Liver (tissue), 9 donors: ENCODE results near the gene SLC9C1. TPM values are rescaled to one million over a fixed set of nuclear protein-coding genes. Genes with fewer than 3 reads are reported as not detected.
A peak's percentile ranks its signal among the peaks of the same experiment; 100 is the strongest.

Experiments used
- DNase-seq: peaks from one replicate; pipeline ENCODE4 v3.0.0-alpha.2; 2017; ENCODE audit warnings: low spot score
- H3K27ac ChIP-seq, 2 donors: one replicate each; pipeline ENCODE4 v1.7.0; 2013; ENCODE audit warnings: inconsistent platforms in 2 of 2, low read length in 2 of 2, control low read depth in 1 of 2, low read depth in 1 of 2, mild to moderate bottlenecking in 1 of 2
- H3K27me3 ChIP-seq, 4 donors: one replicate each; pipeline versions ENCODE4 v1.6.1 to v1.7.0; 2013; ENCODE audit warnings: low read length in 3 of 4, inconsistent platforms in 1 of 4, mild to moderate bottlenecking in 1 of 4, moderate library complexity in 1 of 4; ENCODE audit not compliant: control insufficient read depth in 4 of 4, insufficient read depth in 4 of 4
- H3K36me3 ChIP-seq, 4 donors: one replicate each; pipeline versions ENCODE4 v1.6.1 to v1.7.0; 2013; ENCODE audit warnings: low read length in 3 of 4, mild to moderate bottlenecking in 3 of 4, low read depth in 1 of 4, moderate library complexity in 1 of 4; ENCODE audit not compliant: control insufficient read depth in 4 of 4, insufficient read depth in 3 of 4
- H3K4me1 ChIP-seq, 4 donors: one replicate each; pipeline versions ENCODE4 v1.6.1 to v1.7.0; 2013; ENCODE audit warnings: low read length in 3 of 4, mild to moderate bottlenecking in 3 of 4, moderate library complexity in 1 of 4; ENCODE audit not compliant: control insufficient read depth in 4 of 4, insufficient read depth in 4 of 4
- H3K4me3 ChIP-seq, 3 donors: one replicate each; pipeline versions ENCODE4 v1.6.1 to v1.7.0; 2013; ENCODE audit warnings: low read length in 3 of 3, control low read depth in 1 of 3, low read depth in 1 of 3, mild to moderate bottlenecking in 1 of 3
- H3K9ac ChIP-seq, 2 donors: one replicate each; pipeline ENCODE4 v1.7.0; 2013; ENCODE audit warnings: low read length in 2 of 2, mild to moderate bottlenecking in 2 of 2, moderate library complexity in 2 of 2, control low read depth in 1 of 2, low read depth in 1 of 2
- H3K9me3 ChIP-seq, 4 donors: one replicate each; pipeline versions ENCODE4 v1.6.1 to v1.7.0; 2013; ENCODE audit warnings: low read length in 3 of 4; ENCODE audit not compliant: control insufficient read depth in 4 of 4
- ATF3 ChIP-seq: IDR thresholded peaks from 2 replicates; pipeline ENCODE4 v1.6.1; 2016; ENCODE audit warnings: antibody characterized with exemption
- CTCF ChIP-seq: fragments of 150-350 bp; IDR thresholded peaks from 2 replicates; pipeline ENCODE4 v1.5.1; 2017; ENCODE audit warnings: improper control_type of control experiment, low read depth, low read length; ENCODE audit not compliant: missing input control
- EGR1 ChIP-seq, 2 donors: IDR thresholded peaks; 2 replicates each; pipeline ENCODE4 v1.6.1; 2016 to 2018; ENCODE audit warnings: antibody characterized with exemption in 2 of 2, low read depth in 2 of 2
- FOXA1 ChIP-seq: IDR thresholded peaks from 2 replicates; pipeline ENCODE4 v1.6.1; 2016; ENCODE audit warnings: antibody characterized with exemption
- FOXA2 ChIP-seq: IDR thresholded peaks from 2 replicates; pipeline ENCODE4 v1.6.1; 2016; ENCODE audit warnings: antibody characterized with exemption
- GABPA ChIP-seq, 2 donors: IDR thresholded peaks in 1 of 2; conservative IDR thresholded peaks in 1 of 2; 2 replicates each; pipeline ENCODE4 v1.6.1; 2016; ENCODE audit warnings: antibody characterized with exemption in 2 of 2, mild to moderate bottlenecking in 1 of 2, moderate library complexity in 1 of 2
- HNF4A ChIP-seq, 2 donors: conservative IDR thresholded peaks; 2 replicates each; pipeline ENCODE4 v1.6.1; 2016; ENCODE audit warnings: antibody characterized with exemption in 2 of 2, mild to moderate bottlenecking in 2 of 2
- HNF4G ChIP-seq: IDR thresholded peaks from 2 replicates; pipeline ENCODE4 v1.6.1; 2016; ENCODE audit warnings: antibody characterized with exemption
- JUND ChIP-seq, 2 donors: IDR thresholded peaks; 2 replicates each; pipeline ENCODE4 v1.6.1; 2016; ENCODE audit warnings: antibody characterized with exemption in 2 of 2
- MAX ChIP-seq: IDR thresholded peaks from 2 replicates; pipeline ENCODE4 v1.6.1; 2016; ENCODE audit warnings: antibody characterized with exemption
- NR2F2 ChIP-seq: IDR thresholded peaks from 2 replicates; pipeline ENCODE4 v1.6.1; 2016; ENCODE audit warnings: antibody characterized with exemption
- RAD21 ChIP-seq, 2 donors: IDR thresholded peaks; 2 replicates each; pipeline ENCODE4 v1.6.1; 2016; ENCODE audit warnings: antibody characterized with exemption in 2 of 2, mild to moderate bottlenecking in 2 of 2
- REST ChIP-seq: IDR thresholded peaks from 2 replicates; pipeline ENCODE4 v1.6.1; 2016; ENCODE audit warnings: antibody characterized with exemption, mild to moderate bottlenecking
- SP1 ChIP-seq: IDR thresholded peaks from 2 replicates; pipeline ENCODE4 v1.6.1; 2018; ENCODE audit warnings: antibody characterized with exemption, mild to moderate bottlenecking
- TAF1 ChIP-seq: conservative IDR thresholded peaks from 2 replicates; pipeline ENCODE4 v1.6.1; 2016; ENCODE audit warnings: antibody characterized with exemption, mild to moderate bottlenecking
- YY1 ChIP-seq: IDR thresholded peaks from 2 replicates; pipeline ENCODE4 v1.6.1; 2016; ENCODE audit warnings: antibody characterized with exemption, mild to moderate bottlenecking
- ZBTB33 ChIP-seq: IDR thresholded peaks from 2 replicates; pipeline ENCODE4 v1.6.1; 2016; ENCODE audit warnings: antibody characterized with exemption
- WGBS: extraction: QIAGEN DNeasy Blood & Tissue Kit; methylation state at CpG from one replicate; pipeline ENCODE4 v1.1.7; 2013; 5-methylcytosine and 5-hydroxymethylcytosine counted together
- polyA plus RNA-seq, 2 donors: library from polyadenylated mRNA; stranded (reverse) in 1 of 2; unstranded in 1 of 2; fragments of 200-250 nt in 1 of 2; fragments of >200 nt in 1 of 2; fragmentation: Nextera tagmentation in 1 of 2; extraction: Ambion mirVana in 1 of 2; gene quantifications; one replicate each; pipeline versions ENCODE4 v1.2.1 to v1.2.3, GENCODE V29; 2013 to 2015
- total RNA-seq, 2 donors: library from RNA; depleted of rRNA; stranded (reverse); fragments of >200 nt; gene quantifications; one replicate each; pipeline ENCODE4 v1.2.3, GENCODE V29; 2014
- donor health status: healthy.
- donor health status: healthy.
- donor health status: healthy.
- donor health status: healthy.
- donor health status: healthy.

SLC9C1 gene
- total and polyA plus RNA-seq, 4 donors: 0.28 TPM; not detected in 3

- H3K9me3 ChIP-seq: no peaks in the 10 kb centered on the region
- H3K27me3 ChIP-seq: no peaks in the 10 kb centered on the region
- H3K9ac ChIP-seq: no peak overlapping the region
- no peak overlapping the region for H3K27ac ChIP-seq
- H3K4me1 ChIP-seq: peaks cover 0 to 3% (median 0%) of the 10 kb centered on the region in 4 donors
- WGBS: 54% methylated on average over 12 of the region's 12 CpGs
- H3K4me3 ChIP-seq: peak overlapping the region in 1 of 3 donors; percentile 8
- TF ChIP-seq MAX (no peak), JUND (IDR thresholded peaks at IDR 0.05) (no peak), TAF1 (no peak), YY1 (no peak), GABPA (IDR thresholded peaks at IDR 0.05 in 1 of 2, conservative IDR thresholded peaks at IDR 0.05 in 1 of 2) (no peak), FOXA1 (no peak), RAD21 (IDR thresholded peaks at IDR 0.05) (no peak), ZBTB33 (no peak), NR2F2 (no peak), EGR1 (IDR thresholded peaks at IDR 0.05; ENCODE audit: low read depth in 2 of 2) (no peak), HNF4A (conservative IDR thresholded peaks at IDR 0.05) (no peak), FOXA2 (no peak), REST (no peak), HNF4G (no peak), SP1 (no peak)
- H3K36me3 ChIP-seq: no peaks in the 10 kb centered on the region
- DNase-seq: no peak
These were observed 9.1 kb upstream of the SLC9C1 start for GRCh38 chr3:112302881-112303763.

GRCh38 chr3:112302150-112302830 lies 8.3 kb upstream of the SLC9C1 start:
- Histone ChIP-seq H3K27ac (no peak overlapping the region), H3K4me3 (no peak overlapping the region), H3K27me3 (no peaks in the 10 kb centered on the region), H3K36me3 (no peaks in the 10 kb centered on the region), H3K9me3 (no peaks in the 10 kb centered on the region), H3K4me1 (peaks cover 0 to 3% (median 0%) of the 10 kb centered on the region in 4 donors), H3K9ac (no peak overlapping the region)
- 88% methylated on average over 11 of the region's 11 CpGs for WGBS
- no peak for DNase-seq
- no peak for TF ChIP-seq CTCF
- TF ChIP-seq ATF3: no peak
- no peak for TF ChIP-seq EGR1 (IDR thresholded peaks at IDR 0.05; ENCODE audit: low read depth in 2 of 2)
- no peak for TF ChIP-seq TAF1
- no peak for TF ChIP-seq ZBTB33
- no peak for TF ChIP-seq HNF4A (conservative IDR thresholded peaks at IDR 0.05)
